HG03064 (cell line): ENCODE results near the gene PI16.
"Not testable (repeated sequence)": the region's sequence is repeated elsewhere in the genome, so short reads cannot be mapped to it uniquely, and the experiment has no call there.

Source experiments
- ATAC-seq: cut with Tn5 transposase; IDR thresholded peaks from one replicate; pipeline ENCODE4 v1.9.1; 2021; ENCODE audit warnings: low read depth; ENCODE audit not compliant: unreplicated experiment

PI16 gene

DNA sequence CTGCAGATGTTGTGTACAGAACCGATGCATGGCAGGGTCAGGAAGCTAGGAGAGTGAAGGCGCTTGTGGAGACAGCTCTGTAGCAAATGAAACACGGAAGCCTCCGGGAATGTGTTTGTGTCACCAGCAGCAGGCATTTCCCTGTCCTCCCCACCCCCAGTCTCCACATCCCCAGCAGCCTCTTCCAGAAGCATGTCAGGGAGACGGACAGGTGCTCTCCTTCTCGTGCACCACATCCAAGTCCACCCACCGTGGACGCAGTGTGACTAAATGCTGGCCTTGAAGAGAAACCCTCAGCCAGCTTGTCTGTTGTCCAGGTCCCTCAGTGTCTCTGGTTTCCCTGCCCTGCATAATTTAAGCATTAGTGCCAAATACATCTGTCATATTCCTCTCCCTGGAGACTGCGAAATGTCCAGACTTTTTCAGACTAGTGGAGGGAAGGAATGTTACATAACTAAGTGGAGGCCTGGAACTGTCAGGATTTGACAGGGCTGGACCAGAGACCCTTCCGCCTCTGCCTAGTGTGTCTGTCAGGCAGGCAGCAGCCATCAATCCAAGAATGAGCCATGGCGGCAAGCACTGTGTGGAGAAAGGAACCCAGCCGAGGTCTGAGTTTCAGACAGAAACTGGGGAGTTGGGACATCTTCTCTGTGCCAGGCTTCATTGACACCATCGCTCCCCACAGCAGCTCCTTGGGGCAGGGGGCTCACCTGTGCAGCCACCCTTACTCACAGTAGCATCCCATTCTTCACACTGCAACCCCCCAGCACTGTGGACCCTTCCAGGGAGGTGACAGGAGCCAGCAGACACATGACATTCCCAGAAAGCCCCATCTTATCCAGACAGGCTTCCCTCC, 26.6 kb upstream of the PI16 start:
- ATAC-seq = no peak

DNA sequence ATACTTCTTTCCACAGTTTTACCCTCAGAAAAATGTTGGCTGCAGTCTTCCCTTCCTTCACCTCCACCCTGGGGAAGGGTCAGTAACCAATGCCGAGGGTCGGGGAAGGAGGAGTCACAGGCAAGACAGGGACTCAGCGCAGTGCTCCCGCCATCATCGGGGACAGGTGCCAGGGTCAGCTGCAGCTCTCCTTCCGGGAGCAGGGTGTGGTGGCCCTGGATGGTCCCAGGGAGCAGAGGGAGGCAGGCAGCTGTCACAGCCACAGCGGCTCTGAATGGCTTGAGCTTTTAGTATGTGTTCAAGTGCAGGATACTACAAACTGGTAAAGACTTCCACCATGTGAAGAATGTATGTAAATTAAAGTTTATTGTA, 26.0 kb upstream of the PI16 start:
- ATAC-seq = no peak

GRCh38 chr6:36929152-36929551, 25.4 kb upstream of the PI16 start:
- ATAC-seq = no peak

DNA sequence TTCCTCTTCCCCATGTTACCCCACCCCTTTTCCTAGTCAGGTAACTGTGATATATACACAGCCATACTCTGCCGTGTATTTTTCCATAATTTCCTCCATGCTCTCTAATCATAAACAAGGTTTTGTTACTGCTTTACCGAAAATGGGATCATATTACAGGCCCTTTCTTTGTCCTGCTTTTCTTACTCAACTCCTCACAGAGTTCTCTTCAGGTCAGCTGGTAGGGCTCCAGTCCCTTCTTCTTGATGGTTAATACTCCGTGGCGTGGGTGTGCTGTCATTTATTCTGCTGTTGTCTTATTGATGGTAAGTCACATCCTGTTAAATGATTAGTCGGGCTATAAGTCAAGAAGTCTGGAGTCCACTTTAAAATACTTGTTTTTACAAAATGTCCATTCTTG, 24.9 kb upstream of the PI16 start:
- ATAC-seq = no peak

DNA sequence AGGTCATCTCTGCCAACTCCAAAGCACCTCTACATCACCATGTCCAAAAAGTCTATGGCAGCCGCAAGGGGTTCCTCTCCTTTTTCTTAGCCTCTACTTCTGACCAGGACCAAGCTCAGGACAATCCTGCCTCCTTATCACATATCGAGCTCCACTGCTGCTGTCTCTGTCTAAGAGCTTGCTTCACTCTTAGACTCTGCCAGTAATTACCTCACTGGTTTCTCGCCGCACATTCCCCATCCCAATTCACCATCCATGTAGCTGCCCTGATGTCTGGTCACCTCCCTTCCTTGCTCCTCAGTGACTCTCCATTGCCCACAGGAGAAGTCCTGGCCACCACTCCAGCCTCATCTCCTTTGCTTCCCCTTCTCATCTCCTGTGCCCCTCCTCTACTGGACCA, 24.1 kb upstream of the PI16 start:
- no peak for ATAC-seq

DNA sequence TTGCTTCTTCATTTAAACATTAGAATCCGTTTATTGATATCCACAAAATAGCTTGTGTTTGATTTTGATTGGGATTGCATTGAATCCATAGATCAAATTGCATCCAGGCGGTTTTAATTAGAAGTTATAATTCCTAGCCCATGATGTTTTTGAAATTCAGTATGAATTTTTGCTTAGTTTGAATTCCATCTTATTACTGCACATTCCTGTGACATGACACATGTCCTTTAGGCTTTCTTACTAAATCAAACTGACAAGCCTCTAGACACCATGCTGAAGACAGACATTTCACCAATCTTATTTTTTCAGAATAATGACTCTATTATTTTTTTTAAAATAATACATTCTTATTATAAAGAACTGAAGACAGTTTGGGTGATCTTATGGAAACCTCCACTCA, 21.4 kb upstream of the PI16 start:
- ATAC-seq = no peak

- ATAC-seq = no peak
These were observed 21.0 kb upstream of the PI16 start for GRCh38 chr6:36933519-36933918.

GRCh38 chr6:36934901-36935300, 19.6 kb upstream of the PI16 start:
- ATAC-seq = no peak

DNA sequence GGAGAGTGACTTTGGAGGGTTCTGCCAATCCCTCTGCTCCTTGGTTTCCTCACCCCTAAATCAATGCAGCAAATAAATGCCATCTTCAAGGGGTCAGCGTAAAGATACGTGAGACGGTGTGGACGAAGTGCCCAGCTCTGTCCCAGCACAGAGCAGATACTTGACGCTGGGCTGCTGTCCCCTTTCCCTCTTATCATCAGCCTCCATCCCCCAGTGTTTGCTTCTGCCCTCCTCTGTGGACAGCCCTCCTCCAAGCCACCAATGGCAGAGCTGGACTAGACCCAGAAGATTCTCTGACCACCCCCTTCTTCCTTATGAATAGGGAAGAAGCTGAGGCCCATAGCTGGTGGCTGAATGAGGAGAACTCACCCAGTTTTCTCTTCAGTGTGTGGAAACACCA, 17.7 kb upstream of the PI16 start:
- no peak for ATAC-seq

DNA sequence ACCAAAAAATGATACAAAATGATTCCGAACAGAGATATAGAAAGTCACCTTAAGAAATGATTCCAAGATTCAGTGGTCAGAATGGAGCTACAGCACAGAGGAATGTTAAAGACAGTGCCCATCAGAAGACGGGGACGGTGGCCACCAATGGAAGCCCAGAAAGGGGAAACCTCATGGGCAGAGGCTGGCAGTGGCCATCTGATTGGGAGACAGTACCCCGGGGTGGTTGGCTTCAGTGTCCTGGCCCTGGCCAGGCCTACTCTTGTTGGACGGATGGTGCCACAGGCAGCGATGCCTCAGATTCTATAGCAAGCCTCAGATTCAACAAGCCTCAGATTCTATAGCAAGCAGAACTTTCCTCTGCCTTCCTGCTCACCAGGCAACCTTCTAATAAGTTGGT, 16.6 kb upstream of the PI16 start:
- ATAC-seq = no peak

GRCh38 chr6:36938536-36938935, 16.0 kb upstream of the PI16 start:
- ATAC-seq = no peak

DNA sequence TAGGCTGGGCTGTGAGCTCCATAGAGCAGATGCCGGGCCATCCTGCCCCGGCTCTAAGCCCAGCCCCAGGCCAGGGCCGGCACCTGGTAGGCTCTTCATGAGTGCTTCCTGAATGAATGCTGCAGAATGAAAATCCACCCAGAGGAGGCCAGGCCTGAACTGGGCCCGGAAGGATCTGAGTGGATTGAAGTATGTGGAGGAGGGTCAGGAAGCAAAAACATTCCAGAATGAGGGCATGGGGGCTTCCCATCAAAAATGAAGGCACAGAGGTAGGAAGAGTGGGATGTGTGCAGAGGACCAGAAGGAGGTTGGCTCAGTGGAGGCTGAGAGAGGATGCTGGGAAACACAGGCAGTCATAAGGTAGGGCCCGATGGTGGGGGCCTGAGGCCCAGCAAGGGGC, 15.5 kb upstream of the PI16 start:
- not testable (repeated sequence) for ATAC-seq

DNA sequence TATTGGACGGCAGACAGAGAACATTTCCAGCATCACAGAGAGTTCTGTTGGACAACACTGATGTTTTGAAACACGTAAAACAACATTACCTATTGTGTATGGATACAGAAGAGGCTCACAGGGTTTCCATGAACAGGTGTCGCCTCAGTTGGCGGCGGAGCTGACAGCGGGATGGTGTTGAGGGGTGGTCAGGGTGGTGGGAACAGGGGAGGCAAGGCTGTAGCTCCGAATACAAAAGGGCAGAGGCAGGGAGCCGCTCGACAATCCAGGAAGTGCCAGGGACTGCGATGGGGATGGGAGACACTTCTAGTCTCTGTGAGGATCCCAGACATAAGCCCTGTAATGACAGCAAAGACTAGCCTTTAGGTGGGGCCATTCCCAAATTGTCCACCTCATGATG, 14.5 kb upstream of the PI16 start:
- no peak for ATAC-seq

GRCh38 chr6:36941561-36941960, 13.0 kb upstream of the PI16 start:
- ATAC-seq = not testable (repeated sequence)

GRCh38 chr6:36942329-36942728, 12.2 kb upstream of the PI16 start:
- ATAC-seq = not testable (repeated sequence)

GRCh38 chr6:36944650-36945049, 9.9 kb upstream of the PI16 start:
- no peak for ATAC-seq

- no peak for ATAC-seq
These were observed 9.2 kb upstream of the PI16 start for GRCh38 chr6:36945301-36945700.

- ATAC-seq = no peak
These were observed 8.0 kb upstream of the PI16 start for GRCh38 chr6:36946526-36946925.

GRCh38 chr6:36947570-36948351, 6.8 kb upstream of the PI16 start:
- no peak for ATAC-seq

- ATAC-seq = not testable (repeated sequence)
These were observed 5.5 kb upstream of the PI16 start for GRCh38 chr6:36949076-36949475.

GRCh38 chr6:36949636-36950035, 4.9 kb upstream of the PI16 start:
- no peak for ATAC-seq

DNA sequence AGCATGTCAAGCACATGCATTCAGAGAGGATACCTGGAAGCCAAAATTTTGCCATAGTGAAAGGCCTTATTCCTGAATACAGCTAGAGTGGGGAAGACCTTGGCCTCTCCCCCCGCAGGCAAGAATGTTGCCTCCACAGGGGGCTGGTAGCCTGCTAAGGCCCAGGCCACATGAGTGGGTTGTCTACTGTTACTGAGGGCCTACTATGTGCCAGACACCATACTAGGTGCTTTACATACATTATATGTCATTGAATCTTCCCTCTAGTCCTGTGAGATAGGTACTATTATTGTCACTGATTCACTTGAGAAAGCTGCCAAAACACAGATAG, 642 bp upstream of the PI16 start:
- ATAC-seq = no peak
